NCI-H1694 (cell line): ENCODE results near the gene ECHDC3.

Source experiments
- DNase-seq: peaks from one replicate; lab custom pipeline; 2025; lab: John Stamatoyannopoulos, UW

Gene ECHDC3

GRCh38 chr10:11783558-11783865, 41.3 kb downstream of the ECHDC3 start:
- DNase-seq = no peak

GRCh38 chr10:11787374-11787773, 45.2 kb downstream of the ECHDC3 start:
- no peak for DNase-seq

GRCh38 chr10:11787846-11788245, 45.7 kb downstream of the ECHDC3 start:
- DNase-seq = no peak

GRCh38 chr10:11789306-11789705, 47.1 kb downstream of the ECHDC3 start:
- DNase-seq = no peak

- no peak for DNase-seq
Measured at GRCh38 chr10:11789956-11790355, 47.8 kb downstream of the ECHDC3 start.

GRCh38 chr10:11793762-11794479, 51.7 kb downstream of the ECHDC3 start:
- DNase-seq = no peak

- DNase-seq = no peak
Measured at GRCh38 chr10:11794566-11794965, 52.4 kb downstream of the ECHDC3 start.

- DNase-seq = no peak
Measured at GRCh38 chr10:11795101-11795920, 53.1 kb downstream of the ECHDC3 start.

- no peak for DNase-seq
Measured at GRCh38 chr10:11796474-11796873, 54.3 kb downstream of the ECHDC3 start.

- no peak for DNase-seq
Measured at GRCh38 chr10:11797281-11797680, 55.1 kb downstream of the ECHDC3 start.

GRCh38 chr10:11797847-11798633, 55.9 kb downstream of the ECHDC3 start:
- DNase-seq = no peak

- DNase-seq = no peak
Measured at GRCh38 chr10:11798845-11799735, 56.9 kb downstream of the ECHDC3 start.

GRCh38 chr10:11799736-11800080, 57.5 kb downstream of the ECHDC3 start:
- DNase-seq = no peak

GRCh38 chr10:11804336-11804735, 62.2 kb downstream of the ECHDC3 start:
- no peak for DNase-seq

- no peak for DNase-seq
Measured at GRCh38 chr10:11805792-11806191, 63.6 kb downstream of the ECHDC3 start.

- DNase-seq = no peak
Measured at GRCh38 chr10:11806706-11807105, 64.5 kb downstream of the ECHDC3 start.

GRCh38 chr10:11808808-11809207, 66.6 kb downstream of the ECHDC3 start:
- DNase-seq = no peak

GRCh38 chr10:11810313-11810766, 68.2 kb downstream of the ECHDC3 start:
- no peak for DNase-seq

GRCh38 chr10:11810973-11811372, 68.8 kb downstream of the ECHDC3 start:
- DNase-seq = no peak

- no peak for DNase-seq
Measured at GRCh38 chr10:11813177-11813576, 71.0 kb downstream of the ECHDC3 start.
